ENCODE results near the gene ARRDC1. TPM values are rescaled to one million over a fixed set of nuclear protein-coding genes. Genes with fewer than 3 reads are reported as not detected.

ARRDC1 gene
- polyA plus RNA-seq, 1 donor from 2014 or later = 53.4 TPM

DNA sequence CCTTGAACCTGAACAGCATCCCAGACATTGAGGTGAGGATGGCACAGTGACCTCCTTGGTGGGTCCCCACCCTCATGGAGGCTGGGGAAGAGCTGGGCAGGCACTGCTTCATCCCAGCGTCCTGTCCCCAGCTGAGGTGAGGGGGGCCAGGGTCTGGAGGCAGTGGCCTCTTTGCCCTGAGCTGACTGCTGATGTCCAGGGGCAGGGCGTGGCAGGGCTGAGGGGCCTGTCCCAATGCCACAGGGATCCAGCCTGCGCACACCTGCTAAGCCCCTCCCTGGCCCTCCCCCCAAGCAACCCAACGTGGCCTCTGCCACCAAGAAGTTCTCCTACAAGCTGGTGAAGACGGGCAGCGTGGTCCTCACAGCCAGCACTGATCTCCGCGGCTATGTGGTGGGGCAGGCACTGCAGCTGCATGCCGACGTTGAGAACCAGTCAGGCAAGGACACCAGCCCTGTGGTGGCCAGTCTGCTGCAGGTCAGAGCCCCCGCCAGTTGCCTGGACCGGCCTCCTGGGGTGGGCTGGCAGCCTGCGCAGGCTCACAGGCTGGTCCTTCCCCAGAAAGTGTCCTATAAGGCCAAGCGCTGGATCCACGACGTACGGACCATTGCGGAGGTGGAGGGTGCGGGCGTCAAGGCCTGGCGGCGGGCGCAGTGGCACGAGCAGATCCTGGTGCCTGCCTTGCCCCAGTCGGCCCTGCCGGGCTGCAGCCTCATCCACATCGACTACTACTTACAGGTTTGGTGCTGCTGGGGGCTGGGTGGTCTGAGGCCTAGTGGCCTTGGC lies 8.4 kb downstream of the ARRDC1 start:
- H3K9me3 ChIP-seq (ENCODE audit: low read length) = no peaks in the 10 kb centered on the region
- no peaks in the 10 kb centered on the region for H4K20me1 ChIP-seq (ENCODE audit: insufficient read depth)
- H3K9me2 ChIP-seq (ENCODE audit: insufficient read depth, low read length) = no peaks in the 10 kb centered on the region
- H3K36me3 ChIP-seq (ENCODE audit: insufficient read depth, low read length) = no peaks in the 10 kb centered on the region
- H3K4me3 ChIP-seq (ENCODE audit: low read length) = no peak overlapping the region
- no peaks in the 10 kb centered on the region for H3K27me3 ChIP-seq (ENCODE audit: insufficient read depth, low read depth, low read length)
- H3K79me2 ChIP-seq (replicated peaks; ENCODE audit: insufficient read depth, low read length) = peaks cover 16% of the 10 kb centered on the region
- no peak overlapping the region for H3K27ac ChIP-seq (ENCODE audit: low read length)
- no peak overlapping the region for H3K4me2 ChIP-seq (ENCODE audit: low read length)
- H2AFZ ChIP-seq (ENCODE audit: low read depth, low read length) = no peak overlapping the region
- no peak for TF ChIP-seq POLR2AphosphoS5 (IDR thresholded peaks at IDR 0.05)
- TF ChIP-seq SMC3 (conservative IDR thresholded peaks at IDR 0.05; ENCODE audit: poor library complexity) = no peak
- TF ChIP-seq, protein P1, sequence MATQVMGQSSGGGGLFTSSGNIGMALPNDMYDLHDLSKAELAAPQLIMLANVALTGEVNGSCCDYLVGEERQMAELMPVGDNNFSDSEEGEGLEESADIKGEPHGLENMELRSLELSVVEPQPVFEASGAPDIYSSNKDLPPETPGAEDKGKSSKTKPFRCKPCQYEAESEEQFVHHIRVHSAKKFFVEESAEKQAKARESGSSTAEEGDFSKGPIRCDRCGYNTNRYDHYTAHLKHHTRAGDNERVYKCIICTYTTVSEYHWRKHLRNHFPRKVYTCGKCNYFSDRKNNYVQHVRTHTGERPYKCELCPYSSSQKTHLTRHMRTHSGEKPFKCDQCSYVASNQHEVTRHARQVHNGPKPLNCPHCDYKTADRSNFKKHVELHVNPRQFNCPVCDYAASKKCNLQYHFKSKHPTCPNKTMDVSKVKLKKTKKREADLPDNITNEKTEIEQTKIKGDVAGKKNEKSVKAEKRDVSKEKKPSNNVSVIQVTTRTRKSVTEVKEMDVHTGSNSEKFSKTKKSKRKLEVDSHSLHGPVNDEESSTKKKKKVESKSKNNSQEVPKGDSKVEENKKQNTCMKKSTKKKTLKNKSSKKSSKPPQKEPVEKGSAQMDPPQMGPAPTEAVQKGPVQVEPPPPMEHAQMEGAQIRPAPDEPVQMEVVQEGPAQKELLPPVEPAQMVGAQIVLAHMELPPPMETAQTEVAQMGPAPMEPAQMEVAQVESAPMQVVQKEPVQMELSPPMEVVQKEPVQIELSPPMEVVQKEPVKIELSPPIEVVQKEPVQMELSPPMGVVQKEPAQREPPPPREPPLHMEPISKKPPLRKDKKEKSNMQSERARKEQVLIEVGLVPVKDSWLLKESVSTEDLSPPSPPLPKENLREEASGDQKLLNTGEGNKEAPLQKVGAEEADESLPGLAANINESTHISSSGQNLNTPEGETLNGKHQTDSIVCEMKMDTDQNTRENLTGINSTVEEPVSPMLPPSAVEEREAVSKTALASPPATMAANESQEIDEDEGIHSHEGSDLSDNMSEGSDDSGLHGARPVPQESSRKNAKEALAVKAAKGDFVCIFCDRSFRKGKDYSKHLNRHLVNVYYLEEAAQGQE (IDR thresholded peaks at IDR 0.05; ENCODE audit: borderline replicate concordance) = no peak
- TF ChIP-seq EP300 (conservative IDR thresholded peaks at IDR 0.05; ENCODE audit: poor library complexity, severe bottlenecking) = no peak
- TF ChIP-seq, protein P2, sequence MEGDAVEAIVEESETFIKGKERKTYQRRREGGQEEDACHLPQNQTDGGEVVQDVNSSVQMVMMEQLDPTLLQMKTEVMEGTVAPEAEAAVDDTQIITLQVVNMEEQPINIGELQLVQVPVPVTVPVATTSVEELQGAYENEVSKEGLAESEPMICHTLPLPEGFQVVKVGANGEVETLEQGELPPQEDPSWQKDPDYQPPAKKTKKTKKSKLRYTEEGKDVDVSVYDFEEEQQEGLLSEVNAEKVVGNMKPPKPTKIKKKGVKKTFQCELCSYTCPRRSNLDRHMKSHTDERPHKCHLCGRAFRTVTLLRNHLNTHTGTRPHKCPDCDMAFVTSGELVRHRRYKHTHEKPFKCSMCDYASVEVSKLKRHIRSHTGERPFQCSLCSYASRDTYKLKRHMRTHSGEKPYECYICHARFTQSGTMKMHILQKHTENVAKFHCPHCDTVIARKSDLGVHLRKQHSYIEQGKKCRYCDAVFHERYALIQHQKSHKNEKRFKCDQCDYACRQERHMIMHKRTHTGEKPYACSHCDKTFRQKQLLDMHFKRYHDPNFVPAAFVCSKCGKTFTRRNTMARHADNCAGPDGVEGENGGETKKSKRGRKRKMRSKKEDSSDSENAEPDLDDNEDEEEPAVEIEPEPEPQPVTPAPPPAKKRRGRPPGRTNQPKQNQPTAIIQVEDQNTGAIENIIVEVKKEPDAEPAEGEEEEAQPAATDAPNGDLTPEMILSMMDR (IDR thresholded peaks at IDR 0.05; ENCODE audit: poor library complexity, severe bottlenecking) = no peak
- H3K9ac ChIP-seq (ENCODE audit: low read length) = no peak overlapping the region
- no peaks in the 10 kb centered on the region for H3F3A ChIP-seq (ENCODE audit: insufficient read depth, low read length, poor library complexity, severe bottlenecking)

DNA sequence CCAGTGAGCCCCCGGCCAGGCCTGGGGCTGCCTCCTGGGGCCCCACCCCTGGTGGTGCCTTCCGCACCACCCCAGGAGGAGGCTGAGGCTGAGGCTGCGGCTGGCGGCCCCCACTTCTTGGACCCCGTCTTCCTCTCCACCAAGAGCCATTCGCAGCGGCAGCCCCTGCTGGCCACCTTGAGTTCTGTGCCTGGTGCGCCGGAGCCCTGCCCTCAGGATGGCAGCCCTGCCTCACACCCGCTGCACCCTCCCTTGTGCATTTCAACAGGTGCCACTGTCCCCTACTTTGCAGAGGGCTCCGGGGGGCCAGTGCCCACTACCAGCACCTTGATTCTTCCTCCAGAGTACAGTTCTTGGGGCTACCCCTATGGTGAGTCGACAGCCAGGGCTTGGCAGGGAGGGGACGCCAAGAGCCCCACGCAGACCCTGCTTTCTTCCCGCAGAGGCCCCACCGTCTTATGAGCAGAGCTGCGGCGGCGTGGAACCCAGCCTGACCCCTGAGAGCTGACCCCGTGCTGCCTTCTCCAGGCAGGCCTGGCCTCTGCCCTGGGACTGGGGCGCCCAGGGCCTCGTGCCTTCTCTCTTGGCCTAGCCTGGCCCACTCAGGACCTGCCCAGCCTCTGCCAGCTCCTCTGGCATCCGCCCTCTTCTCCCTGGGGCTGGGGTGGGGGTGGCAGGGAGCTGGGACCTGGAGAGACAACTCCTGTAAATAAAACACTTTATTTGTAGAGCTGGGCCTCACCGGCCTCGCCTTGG lies 9.3 kb downstream of the ARRDC1 start:
- no peaks in the 10 kb centered on the region for H3K27me3 ChIP-seq (ENCODE audit: insufficient read depth, low read depth, low read length)
- H2AFZ ChIP-seq (ENCODE audit: low read depth, low read length) = no peak overlapping the region
- H3F3A ChIP-seq (ENCODE audit: insufficient read depth, low read length, poor library complexity, severe bottlenecking) = no peaks in the 10 kb centered on the region
- H3K27ac ChIP-seq (ENCODE audit: low read length) = no peak overlapping the region
- no peak overlapping the region for H3K4me3 ChIP-seq (ENCODE audit: low read length)
- no peaks in the 10 kb centered on the region for H4K20me1 ChIP-seq (ENCODE audit: insufficient read depth)
- no peak overlapping the region for H3K4me2 ChIP-seq (ENCODE audit: low read length)
- H3K9me3 ChIP-seq (ENCODE audit: low read length) = no peaks in the 10 kb centered on the region
- peaks cover 19% of the 10 kb centered on the region for H3K79me2 ChIP-seq (replicated peaks; ENCODE audit: insufficient read depth, low read length)
- H3K9ac ChIP-seq (ENCODE audit: low read length) = no peak overlapping the region
- H3K9me2 ChIP-seq (ENCODE audit: insufficient read depth, low read length) = no peaks in the 10 kb centered on the region
- H3K36me3 ChIP-seq (ENCODE audit: insufficient read depth, low read length) = no peaks in the 10 kb centered on the region
- TF ChIP-seq POLR2AphosphoS5 (IDR thresholded peaks at IDR 0.05) (no peak), SMC3 (conservative IDR thresholded peaks at IDR 0.05; ENCODE audit: poor library complexity) (no peak), MXI1 (conservative IDR thresholded peaks at IDR 0.05; ENCODE audit: poor library complexity, severe bottlenecking) (no peak), TAF1 (IDR thresholded peaks at IDR 0.05; ENCODE audit: low read depth) (no peak), EZH2 (IDR thresholded peaks at IDR 0.05; ENCODE audit: borderline replicate concordance, insufficient read depth, low read length, poor library complexity, severe bottlenecking) (no peak), RAD21 (conservative IDR thresholded peaks at IDR 0.05) (no peak), EP300 (conservative IDR thresholded peaks at IDR 0.05; ENCODE audit: poor library complexity, severe bottlenecking) (no peak)
- TF ChIP-seq, protein P2 (IDR thresholded peaks at IDR 0.05; ENCODE audit: poor library complexity, severe bottlenecking) = no peak
- TF ChIP-seq, protein P1 (IDR thresholded peaks at IDR 0.05; ENCODE audit: borderline replicate concordance) = no peak
